Nephron progenitor cell (in vitro differentiated cells): Measurements from ENCODE around the gene MAGED1.
A peak's percentile ranks its signal among the peaks of the same experiment; 100 is the strongest.

Experiments used
- DNase-seq: peaks from one replicate; pipeline ENCODE4 v3.0.0; 2021
- H3K27ac Mint-ChIP-seq: 2 replicates; pipeline ENCODE4 v1.8.0; 2021; ENCODE audit warnings: mild to moderate bottlenecking, moderate library complexity, mixed read lengths
- H3K27me3 Mint-ChIP-seq: 2 replicates; pipeline ENCODE4 v1.8.0; 2021; ENCODE audit warnings: mild to moderate bottlenecking, low read depth, mixed read lengths; ENCODE audit not compliant: poor library complexity
- H3K36me3 Mint-ChIP-seq: 2 replicates; pipeline ENCODE4 v1.8.0; 2021; ENCODE audit warnings: low read depth, mixed read lengths
- H3K4me1 Mint-ChIP-seq: 2 replicates; pipeline ENCODE4 v1.8.0; 2021; ENCODE audit warnings: mixed read lengths
- H3K4me3 Mint-ChIP-seq: 2 replicates; pipeline ENCODE4 v1.8.0; 2021; ENCODE audit warnings: mild to moderate bottlenecking, moderate library complexity, mixed read lengths
- H3K9me3 Mint-ChIP-seq: 2 replicates; pipeline ENCODE4 v1.8.0; 2021; ENCODE audit warnings: mild to moderate bottlenecking, moderate library complexity, mixed read lengths
- TF ChIP-seq, protein P1 (sequence below): fragments of 200-600 bp; sonication (generic); IDR thresholded peaks from 2 replicates; pipeline ENCODE4 v1.5.0; 2021; ENCODE audit warnings: antibody characterized with exemption

Gene MAGED1

DNA sequence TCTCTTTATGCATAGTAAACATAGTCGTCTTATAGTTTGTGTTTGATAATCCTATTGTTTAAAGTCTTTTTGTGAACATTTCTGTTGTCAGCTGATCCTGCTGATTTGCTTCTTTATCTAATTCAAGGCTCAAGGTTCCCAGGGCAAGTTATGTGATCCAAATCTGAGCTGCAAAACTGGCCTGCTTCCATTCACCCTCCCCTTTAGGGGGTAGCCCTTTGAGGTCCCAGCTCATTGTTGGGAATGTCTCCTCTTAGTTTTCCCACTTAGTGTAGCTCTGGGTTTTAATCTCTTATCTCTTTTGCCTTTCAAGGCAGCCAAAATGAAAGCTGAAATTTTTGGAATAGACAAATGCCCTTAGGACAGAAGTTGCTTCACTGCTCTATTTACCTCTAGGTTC, 40.2 kb upstream of the MAGED1 start:
- no peaks in the 10 kb centered on the region for H3K27me3 Mint-ChIP-seq
- no peaks in the 10 kb centered on the region for H3K4me1 Mint-ChIP-seq
- H3K36me3 Mint-ChIP-seq, result peaks cover 82% of the 10 kb centered on the region
- TF ChIP-seq, protein P1, sequence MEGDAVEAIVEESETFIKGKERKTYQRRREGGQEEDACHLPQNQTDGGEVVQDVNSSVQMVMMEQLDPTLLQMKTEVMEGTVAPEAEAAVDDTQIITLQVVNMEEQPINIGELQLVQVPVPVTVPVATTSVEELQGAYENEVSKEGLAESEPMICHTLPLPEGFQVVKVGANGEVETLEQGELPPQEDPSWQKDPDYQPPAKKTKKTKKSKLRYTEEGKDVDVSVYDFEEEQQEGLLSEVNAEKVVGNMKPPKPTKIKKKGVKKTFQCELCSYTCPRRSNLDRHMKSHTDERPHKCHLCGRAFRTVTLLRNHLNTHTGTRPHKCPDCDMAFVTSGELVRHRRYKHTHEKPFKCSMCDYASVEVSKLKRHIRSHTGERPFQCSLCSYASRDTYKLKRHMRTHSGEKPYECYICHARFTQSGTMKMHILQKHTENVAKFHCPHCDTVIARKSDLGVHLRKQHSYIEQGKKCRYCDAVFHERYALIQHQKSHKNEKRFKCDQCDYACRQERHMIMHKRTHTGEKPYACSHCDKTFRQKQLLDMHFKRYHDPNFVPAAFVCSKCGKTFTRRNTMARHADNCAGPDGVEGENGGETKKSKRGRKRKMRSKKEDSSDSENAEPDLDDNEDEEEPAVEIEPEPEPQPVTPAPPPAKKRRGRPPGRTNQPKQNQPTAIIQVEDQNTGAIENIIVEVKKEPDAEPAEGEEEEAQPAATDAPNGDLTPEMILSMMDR, result no peak
- no peak overlapping the region for H3K27ac Mint-ChIP-seq
- no peak for DNase-seq
- H3K9me3 Mint-ChIP-seq, result peaks cover 83% of the 10 kb centered on the region
- H3K4me3 Mint-ChIP-seq, result no peak overlapping the region

DNA sequence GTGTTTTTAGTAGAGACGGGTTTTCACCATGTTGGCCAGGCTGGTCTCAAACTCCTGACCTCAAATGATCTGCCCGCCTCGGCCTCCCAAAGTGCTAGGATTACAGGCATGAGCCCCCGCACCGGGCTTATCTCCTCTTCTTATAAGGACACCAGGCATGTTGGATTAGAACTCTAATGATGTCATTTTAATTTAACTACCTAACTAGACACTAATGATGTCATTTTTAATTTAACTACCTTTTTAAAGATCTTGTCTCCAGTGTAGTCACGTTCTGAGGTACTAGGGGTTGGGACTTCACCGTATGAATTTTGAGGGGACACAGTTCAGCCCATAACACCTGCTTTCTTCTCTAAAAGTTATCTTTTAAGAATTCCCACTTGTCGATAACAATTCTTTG, 37.7 kb upstream of the MAGED1 start:
- Mint-ChIP-seq H3K27me3 (no peaks in the 10 kb centered on the region), H3K36me3 (peaks cover 93% of the 10 kb centered on the region), H3K9me3 (peaks cover 94% of the 10 kb centered on the region), H3K27ac (no peak overlapping the region), H3K4me1 (no peaks in the 10 kb centered on the region), H3K4me3 (no peak overlapping the region)
- DNase-seq, result no peak
- TF ChIP-seq, protein P1, result no peak

DNA sequence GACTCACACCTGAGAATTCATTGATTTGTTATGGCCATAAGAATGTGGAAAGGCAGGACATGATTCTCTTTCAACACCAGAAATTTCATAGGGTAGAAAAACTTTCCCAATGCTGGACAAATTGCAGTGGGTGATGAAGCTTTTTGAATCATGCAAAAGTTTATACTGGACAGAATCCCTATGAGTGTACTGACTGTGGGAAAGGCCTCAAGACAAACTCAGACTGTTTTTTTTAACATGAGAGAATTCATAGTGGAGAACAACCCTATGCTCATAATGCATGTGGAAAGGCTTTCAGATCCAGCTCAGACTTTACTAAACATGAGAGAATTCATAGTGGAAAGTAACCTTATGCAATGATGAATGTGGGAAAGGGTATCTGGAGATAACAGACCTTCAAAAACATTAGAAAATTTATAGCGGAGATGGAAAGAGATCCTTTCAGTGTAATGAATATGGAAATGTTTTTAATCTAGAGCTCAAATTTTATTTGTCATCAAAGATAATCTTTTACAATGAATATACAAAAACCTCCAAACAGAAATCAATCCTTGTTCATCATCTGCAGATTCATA, 36.2 kb upstream of the MAGED1 start:
- Mint-ChIP-seq H3K9me3 (peaks cover 84% of the 10 kb centered on the region), H3K27me3 (no peaks in the 10 kb centered on the region)
- TF ChIP-seq, protein P1, result no peak

GRCh38 chrX:51860679-51861078, 32.7 kb upstream of the MAGED1 start:
- H3K9me3 Mint-ChIP-seq, result peaks cover 75% of the 10 kb centered on the region

More for the DNA sequence above, 36.2 kb upstream of the MAGED1 start:
- H3K4me1 Mint-ChIP-seq, result no peaks in the 10 kb centered on the region
- no peak overlapping the region for H3K27ac Mint-ChIP-seq
- H3K4me3 Mint-ChIP-seq, result no peak overlapping the region
- no peak for DNase-seq
- peaks cover 84% of the 10 kb centered on the region for H3K36me3 Mint-ChIP-seq

DNA sequence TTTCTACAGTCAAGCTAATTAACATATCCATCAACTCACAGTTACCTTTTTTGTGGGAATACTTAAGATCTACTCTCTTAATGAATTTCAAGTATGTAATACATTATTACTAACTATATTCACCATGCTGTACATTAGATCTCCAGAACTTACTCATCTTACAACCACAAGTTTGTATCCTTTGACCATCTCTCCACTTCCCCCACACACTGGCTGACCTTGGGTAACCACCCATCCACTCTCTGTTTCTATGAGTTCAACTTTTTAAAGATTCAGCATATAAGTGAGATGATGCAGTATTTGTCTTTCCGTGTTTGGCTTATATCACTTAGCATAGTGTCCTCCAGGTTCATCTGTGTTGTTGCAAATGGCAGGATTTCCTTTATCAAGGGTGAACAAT, 30.5 kb upstream of the MAGED1 start:
- Mint-ChIP-seq H3K4me1 (no peaks in the 10 kb centered on the region), H3K36me3 (peaks cover 51% of the 10 kb centered on the region), H3K27ac (no peak overlapping the region), H3K9me3 (peaks cover 53% of the 10 kb centered on the region), H3K27me3 (no peaks in the 10 kb centered on the region), H3K4me3 (no peak overlapping the region)
- DNase-seq, result no peak
- TF ChIP-seq, protein P1, result no peak

More at GRCh38 chrX:51860679-51861078, 32.7 kb upstream of the MAGED1 start:
- Mint-ChIP-seq H3K27me3 (no peaks in the 10 kb centered on the region), H3K4me3 (no peak overlapping the region), H3K4me1 (no peaks in the 10 kb centered on the region), H3K36me3 (peaks cover 73% of the 10 kb centered on the region), H3K27ac (no peak overlapping the region)
- no peak for DNase-seq
- TF ChIP-seq, protein P1, result peak; percentile 18

GRCh38 chrX:51866210-51866609, 27.2 kb upstream of the MAGED1 start:
- Mint-ChIP-seq H3K4me3 (no peak overlapping the region), H3K27me3 (no peaks in the 10 kb centered on the region), H3K9me3 (peaks cover 35% of the 10 kb centered on the region), H3K36me3 (peaks cover 36% of the 10 kb centered on the region), H3K27ac (no peak overlapping the region), H3K4me1 (no peaks in the 10 kb centered on the region)
- DNase-seq, result no peak
- TF ChIP-seq, protein P1, result no peak
